ENCODE measurements around the gene MTUS2. TPM values are rescaled to one million over a fixed set of nuclear protein-coding genes. Genes with fewer than 3 reads are reported as not detected.

Gene MTUS2
- total RNA-seq, 1 donor from 2014 or later: 6.8 TPM

GRCh38 chr13:29423050-29423449 lies 602.9 kb downstream of the MTUS2 start:
- TF ChIP-seq CTCF (IDR thresholded peaks at IDR 0.05; ENCODE audit: partially characterized antibody, unreplicated experiment): no peak
- H3K27me3 Mint-ChIP-seq (ENCODE audit: unreplicated experiment): no peaks in the 10 kb centered on the region
- H3K9me3 Mint-ChIP-seq (ENCODE audit: unreplicated experiment): peaks cover 1% of the 10 kb centered on the region
- H3K27ac Mint-ChIP-seq (ENCODE audit: unreplicated experiment): no peak overlapping the region
- no peak for DNase-seq
- no peaks in the 10 kb centered on the region for H3K4me1 Mint-ChIP-seq (ENCODE audit: low read depth, unreplicated experiment)
- no peaks in the 10 kb centered on the region for H3K36me3 Mint-ChIP-seq (ENCODE audit: unreplicated experiment)
- no peak overlapping the region for H3K4me3 Mint-ChIP-seq (ENCODE audit: unreplicated experiment)

GRCh38 chr13:29427937-29428309 lies 607.8 kb downstream of the MTUS2 start:
- TF ChIP-seq CTCF (IDR thresholded peaks at IDR 0.05; ENCODE audit: partially characterized antibody, unreplicated experiment): no peak
- no peaks in the 10 kb centered on the region for H3K27me3 Mint-ChIP-seq (ENCODE audit: unreplicated experiment)
- no peak overlapping the region for H3K27ac Mint-ChIP-seq (ENCODE audit: unreplicated experiment)
- DNase-seq: no peak
- peak overlapping the region; percentile 91 for H3K4me3 Mint-ChIP-seq (ENCODE audit: unreplicated experiment)
- H3K9me3 Mint-ChIP-seq (ENCODE audit: unreplicated experiment): no peaks in the 10 kb centered on the region
- H3K4me1 Mint-ChIP-seq (ENCODE audit: low read depth, unreplicated experiment): peaks cover 4% of the 10 kb centered on the region
- no peaks in the 10 kb centered on the region for H3K36me3 Mint-ChIP-seq (ENCODE audit: unreplicated experiment)

- H3K4me3 Mint-ChIP-seq (ENCODE audit: unreplicated experiment): peak overlapping the region; percentile 91
- peaks cover 4% of the 10 kb centered on the region for H3K4me1 Mint-ChIP-seq (ENCODE audit: low read depth, unreplicated experiment)
- no peak overlapping the region for H3K27ac Mint-ChIP-seq (ENCODE audit: unreplicated experiment)
- no peaks in the 10 kb centered on the region for H3K27me3 Mint-ChIP-seq (ENCODE audit: unreplicated experiment)
- DNase-seq: peak; percentile 63
- no peak for TF ChIP-seq CTCF (IDR thresholded peaks at IDR 0.05; ENCODE audit: partially characterized antibody, unreplicated experiment)
- no peaks in the 10 kb centered on the region for H3K36me3 Mint-ChIP-seq (ENCODE audit: unreplicated experiment)
- no peaks in the 10 kb centered on the region for H3K9me3 Mint-ChIP-seq (ENCODE audit: unreplicated experiment)
Measured at GRCh38 chr13:29428310-29429181, 608.4 kb downstream of the MTUS2 start.

GRCh38 chr13:29429286-29429900 lies 609.3 kb downstream of the MTUS2 start:
- no peak for TF ChIP-seq CTCF (IDR thresholded peaks at IDR 0.05; ENCODE audit: partially characterized antibody, unreplicated experiment)
- Mint-ChIP-seq H3K27me3 (ENCODE audit: unreplicated experiment) (no peaks in the 10 kb centered on the region), H3K36me3 (ENCODE audit: unreplicated experiment) (no peaks in the 10 kb centered on the region), H3K4me1 (ENCODE audit: low read depth, unreplicated experiment) (peaks cover 4% of the 10 kb centered on the region), H3K9me3 (ENCODE audit: unreplicated experiment) (no peaks in the 10 kb centered on the region), H3K4me3 (ENCODE audit: unreplicated experiment) (peak overlapping the region; percentile 91), H3K27ac (ENCODE audit: unreplicated experiment) (no peak overlapping the region)
- DNase-seq: no peak

Data from glutamatergic neuron (in vitro differentiated cells).